Spleen (tissue), 7 donors: ENCODE results near the gene SRRT.

ENCODE experiments used
- POLR2A ChIP-seq, 3 donors: fragments of 450-650 bp; IDR thresholded peaks; one replicate each; pipeline ENCODE4 v1.5.1; 2017; ENCODE audit warnings: antibody characterized with exemption in 3 of 3, mild to moderate bottlenecking in 1 of 3
- POLR2AphosphoS5 ChIP-seq, 3 donors: sonication (generic); formaldehyde crosslinking; IDR thresholded peaks; one replicate each; pipeline ENCODE4 v1.5.1; 2017; ENCODE audit warnings: antibody characterized with exemption in 3 of 3
- TF ChIP-seq, protein P1 (sequence below), 11 experiments: fragments of 200-600 bp in 7 of 11; fragments of 450-650 bp in 4 of 11; sonication (generic) in 4 of 11; IDR thresholded peaks in 8 of 11; conservative IDR thresholded peaks in 3 of 11; 1 replicate in 7 of 11; 2 replicates in 4 of 11; pipeline versions ENCODE4 v1.4.0 to v1.8.0; 2016 to 2021; ENCODE audit warnings: antibody characterized with exemption in 11 of 11, inconsistent platforms in 4 of 11, mild to moderate bottlenecking in 1 of 11
- donor health status: DM: no; HTN: no; CAD: no; lungs with moderate emphysema.
- donor health status: DM: no; HTN: no; CAD: no.
- donor health status: DM: no; HTN: no; CAD: no.

DNA sequence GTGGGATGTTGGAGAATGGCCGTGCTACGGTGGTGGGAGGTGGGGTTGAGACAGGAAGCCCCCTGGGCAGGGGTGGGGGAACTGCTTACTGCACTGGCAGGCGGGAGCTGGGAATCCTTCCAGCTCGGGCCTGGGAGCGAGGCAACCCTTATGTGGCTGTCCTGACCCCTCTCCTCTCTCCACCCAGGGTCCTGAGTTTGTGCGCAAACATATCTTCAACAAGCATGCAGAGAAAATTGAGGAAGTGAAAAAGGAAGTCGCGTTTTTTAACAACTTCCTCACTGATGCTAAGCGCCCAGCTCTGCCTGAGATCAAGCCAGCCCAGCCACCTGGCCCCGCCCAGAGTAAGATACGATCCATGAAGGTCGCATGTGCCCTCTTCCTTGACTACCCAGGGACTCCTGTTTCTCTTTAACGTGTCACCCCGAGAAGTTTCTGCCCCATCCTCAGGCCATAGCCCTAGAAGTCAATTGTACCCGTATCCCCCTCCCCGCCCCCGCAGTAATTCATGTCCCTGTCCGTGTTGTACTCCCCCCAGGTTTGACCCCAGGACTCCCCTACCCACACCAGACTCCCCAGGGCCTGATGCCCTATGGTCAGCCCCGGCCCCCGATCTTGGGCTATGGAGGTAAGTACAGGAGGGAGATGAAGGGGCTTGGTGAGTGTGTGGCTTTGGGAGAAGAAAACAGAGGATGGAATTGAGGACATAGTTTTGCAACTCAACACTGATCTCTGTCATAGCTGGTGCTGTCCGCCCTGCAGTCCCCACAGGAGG is 12.8 kb downstream of the SRRT start:
- TF ChIP-seq, protein P1, sequence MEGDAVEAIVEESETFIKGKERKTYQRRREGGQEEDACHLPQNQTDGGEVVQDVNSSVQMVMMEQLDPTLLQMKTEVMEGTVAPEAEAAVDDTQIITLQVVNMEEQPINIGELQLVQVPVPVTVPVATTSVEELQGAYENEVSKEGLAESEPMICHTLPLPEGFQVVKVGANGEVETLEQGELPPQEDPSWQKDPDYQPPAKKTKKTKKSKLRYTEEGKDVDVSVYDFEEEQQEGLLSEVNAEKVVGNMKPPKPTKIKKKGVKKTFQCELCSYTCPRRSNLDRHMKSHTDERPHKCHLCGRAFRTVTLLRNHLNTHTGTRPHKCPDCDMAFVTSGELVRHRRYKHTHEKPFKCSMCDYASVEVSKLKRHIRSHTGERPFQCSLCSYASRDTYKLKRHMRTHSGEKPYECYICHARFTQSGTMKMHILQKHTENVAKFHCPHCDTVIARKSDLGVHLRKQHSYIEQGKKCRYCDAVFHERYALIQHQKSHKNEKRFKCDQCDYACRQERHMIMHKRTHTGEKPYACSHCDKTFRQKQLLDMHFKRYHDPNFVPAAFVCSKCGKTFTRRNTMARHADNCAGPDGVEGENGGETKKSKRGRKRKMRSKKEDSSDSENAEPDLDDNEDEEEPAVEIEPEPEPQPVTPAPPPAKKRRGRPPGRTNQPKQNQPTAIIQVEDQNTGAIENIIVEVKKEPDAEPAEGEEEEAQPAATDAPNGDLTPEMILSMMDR (IDR thresholded peaks at IDR 0.05 in 8 of 11, conservative IDR thresholded peaks at IDR 0.05 in 3 of 11) = no peak
- TF ChIP-seq POLR2AphosphoS5 (IDR thresholded peaks at IDR 0.05) (peak; percentile 45 to 60 (median 49)), POLR2A (IDR thresholded peaks at IDR 0.05) (no peak)
